Measurements from ENCODE around the gene UCN. TPM values are rescaled to one million over a fixed set of nuclear protein-coding genes. Genes with fewer than 3 reads are reported as not detected.
"Not testable (repeated sequence)": the region's sequence is repeated elsewhere in the genome, so short reads cannot be mapped to it uniquely, and the experiment has no call there.

Gene UCN
- total RNA-seq, 5 donors from 2014 or later (not counting 1 experiment from before 2014, with no cell fraction given): 1.8 to 7.8 (median 4.2) TPM

DNA sequence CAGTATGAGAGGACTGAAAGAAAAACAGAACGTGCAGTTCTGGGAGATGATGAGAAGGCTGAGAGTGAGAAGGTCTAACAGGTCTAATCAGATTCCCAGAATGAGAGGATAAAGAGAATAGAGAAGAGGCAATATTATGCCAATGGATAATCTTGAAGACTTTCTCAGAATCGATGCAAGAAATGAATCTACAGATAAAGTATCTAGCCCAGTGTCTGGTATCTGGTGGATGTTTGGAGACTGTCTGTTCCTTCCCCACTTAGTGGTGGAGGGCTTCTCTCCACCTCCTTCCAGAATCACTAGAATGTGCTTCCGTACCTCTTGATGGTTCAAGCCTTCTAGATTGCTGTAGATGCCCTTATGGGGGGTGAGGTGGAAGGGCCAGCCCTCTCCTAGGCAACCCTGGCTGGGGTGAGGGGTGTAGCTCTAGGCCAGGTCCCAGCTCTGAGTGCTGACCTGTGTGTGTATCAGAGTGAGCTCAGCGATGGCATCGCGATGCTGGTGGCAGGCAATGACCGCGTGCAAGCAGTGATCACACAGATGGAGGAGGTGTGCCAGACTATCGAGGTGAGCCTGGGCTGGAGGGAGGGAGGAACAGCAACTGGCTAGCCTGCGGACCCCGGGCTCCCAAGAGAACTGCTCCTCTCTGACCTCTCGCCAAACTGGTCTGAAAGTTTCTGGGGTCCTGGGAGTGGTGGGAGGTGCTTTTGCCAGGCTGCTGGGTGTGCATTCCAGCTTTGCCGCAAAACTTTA is 3.6 kb downstream of the UCN start:
- H3K27ac Mint-ChIP-seq: no peak overlapping the region
- CTCF ChIA-PET: interaction anchor here in 1 of 2 donors (0.6 to 1.1 kb wide), 3 partner anchors 189 to 341 kb away, joined by 3 read pairs; no protein-coding TSS in a partner anchor
- WGBS (ENCODE audit: insufficient coverage): 92% methylated on average over 9 of the region's 13 CpGs
- Histone ChIP-seq H3K4me3 (ENCODE audit: control insufficient read depth in 1 of 2, extremely low read depth in 1 of 2, low read length in 1 of 2) (no peak overlapping the region), H3K4me1 (ENCODE audit: control insufficient read depth in 1 of 2, extremely low read depth in 1 of 2, insufficient read depth in 2 of 2, low read length in 2 of 2) (peaks cover 0 to 22% of the 10 kb centered on the region in 2 experiments), H3K36me3 (ENCODE audit: control insufficient read depth in 2 of 2, extremely low read depth in 1 of 2, insufficient read depth in 1 of 2, low read length in 1 of 2) (peaks cover 0 to under 1% of the 10 kb centered on the region in 2 donors), H3K27ac (ENCODE audit: low read length) (no peak overlapping the region), H3K9me3 (no peaks in the 10 kb centered on the region), H3K27me3 (replicated peaks in 1 of 2; ENCODE audit: control insufficient read depth in 2 of 2, extremely low read depth in 1 of 2, insufficient read depth in 2 of 2, low read length in 1 of 2) (peaks cover 2 to 39% of the 10 kb centered on the region in 2 experiments)
- peaks cover 14 to 25% of the 10 kb centered on the region in 2 donors for H3K27me3 Mint-ChIP-seq
- H3K9me3 Mint-ChIP-seq: no peaks in the 10 kb centered on the region
- POLR2A ChIA-PET: no interaction called here
- peaks cover 5% of the 10 kb centered on the region for H3K36me3 Mint-ChIP-seq
- H3K4me1 Mint-ChIP-seq: peaks cover 6 to 15% (median 7%) of the 10 kb centered on the region in 3 donors
- no peak for ATAC-seq (replicated peaks in 1 of 4)
- no peak overlapping the region for H3K4me3 Mint-ChIP-seq
- DNase-seq: no peak

- H3K27ac Mint-ChIP-seq: peak overlapping the region in 1 of 2 donors; percentile 71
- DNase-seq: peak in 25 of 35 experiments; percentile 13 to 73 (median 28)
- H3K27me3 Mint-ChIP-seq: peaks cover 18 to 35% of the 10 kb centered on the region in 2 donors
- H3K4me1 Mint-ChIP-seq: peaks cover 6 to 13% (median 6%) of the 10 kb centered on the region in 3 donors
- peak overlapping the region; percentile 64 to 72 (median 68) for H3K4me3 Mint-ChIP-seq
- no peaks in the 10 kb centered on the region for H3K9me3 Mint-ChIP-seq
- peak; percentile 56 to 76 (median 60) for ATAC-seq (replicated peaks in 1 of 4)
- H3K4me1 ChIP-seq (ENCODE audit: control insufficient read depth in 1 of 2, extremely low read depth in 1 of 2, insufficient read depth in 2 of 2, low read length in 2 of 2): peaks cover 0 to 22% of the 10 kb centered on the region in 2 experiments
- H3K36me3 Mint-ChIP-seq: no peaks in the 10 kb centered on the region
- no peaks in the 10 kb centered on the region for H3K36me3 ChIP-seq (ENCODE audit: control insufficient read depth in 2 of 2, extremely low read depth in 1 of 2, insufficient read depth in 1 of 2, low read length in 1 of 2)
- CTCF ChIA-PET: interaction anchor here (0.6 to 2.1 kb wide), 29 partner anchors 8 to 1388 kb away, joined by 3 to 12 read pairs (median 3); partner anchors contain the start of genes ABHD1 (in 1 of the 2) and GTF3C2 (in 1 of the 2)
- peaks cover 2 to 42% of the 10 kb centered on the region in 2 experiments for H3K27me3 ChIP-seq (replicated peaks in 1 of 2; ENCODE audit: control insufficient read depth in 2 of 2, extremely low read depth in 1 of 2, insufficient read depth in 2 of 2, low read length in 1 of 2)
- POLR2A ChIA-PET: interaction anchor here (0.6 to 0.7 kb wide), 5 partner anchors 68 to 624 kb away, joined by 3 to 5 read pairs (median 3); no protein-coding TSS in a partner anchor
- peak overlapping the region; percentile 33 to 46 for H3K4me3 ChIP-seq (ENCODE audit: control insufficient read depth in 1 of 2, extremely low read depth in 1 of 2, low read length in 1 of 2)
- H3K9me3 ChIP-seq: no peaks in the 10 kb centered on the region
- WGBS (ENCODE audit: insufficient coverage): 38% methylated on average over 16 of the region's 25 CpGs
- H3K27ac ChIP-seq (ENCODE audit: low read length): no peak overlapping the region
Observed at GRCh38 chr2:27303093-27304025, 4.9 kb downstream of the UCN start.

GRCh38 chr2:27300606-27301005 is 7.6 kb downstream of the UCN start:
- ATAC-seq (replicated peaks in 1 of 4); H3K9me3 Mint-ChIP-seq; H3K36me3 Mint-ChIP-seq; CTCF ChIA-PET; DNase-seq; H3K27ac Mint-ChIP-seq; H3K27ac ChIP-seq (ENCODE audit: low read length); H3K4me1 ChIP-seq (ENCODE audit: control insufficient read depth in 1 of 2, extremely low read depth in 1 of 2, insufficient read depth in 2 of 2, low read length in 2 of 2); H3K4me3 ChIP-seq (ENCODE audit: control insufficient read depth in 1 of 2, extremely low read depth in 1 of 2, low read length in 1 of 2); H3K9me3 ChIP-seq; H3K36me3 ChIP-seq (ENCODE audit: control insufficient read depth in 2 of 2, extremely low read depth in 1 of 2, insufficient read depth in 1 of 2, low read length in 1 of 2); H3K4me1 Mint-ChIP-seq; H3K4me3 Mint-ChIP-seq: not testable (repeated sequence)
- no CpG with 5 or more reads among the region's 4 CpGs for WGBS (ENCODE audit: insufficient coverage)
- POLR2A ChIA-PET: interaction anchor here in 1 of 2 donors (0.5 to 0.6 kb wide), 2 partner anchors 31 to 269 kb away, joined by 3 to 7 read pairs; no protein-coding TSS in a partner anchor
- peaks cover 22 to 26% of the 10 kb centered on the region in 2 donors for H3K27me3 Mint-ChIP-seq
- H3K27me3 ChIP-seq (replicated peaks in 1 of 2; ENCODE audit: control insufficient read depth in 2 of 2, extremely low read depth in 1 of 2, insufficient read depth in 2 of 2, low read length in 1 of 2): peaks cover 0 to 24% of the 10 kb centered on the region in 2 experiments

- Mint-ChIP-seq H3K4me1 (peaks cover 3 to 6% (median 4%) of the 10 kb centered on the region in 3 donors), H3K27me3 (peaks cover 11 to 14% of the 10 kb centered on the region in 2 donors), H3K36me3 (no peaks in the 10 kb centered on the region), H3K9me3 (no peaks in the 10 kb centered on the region), H3K27ac (no peak overlapping the region), H3K4me3 (no peak overlapping the region)
- Histone ChIP-seq H3K27ac (ENCODE audit: low read length) (no peak overlapping the region), H3K36me3 (ENCODE audit: control insufficient read depth in 2 of 2, extremely low read depth in 1 of 2, insufficient read depth in 1 of 2, low read length in 1 of 2) (no peaks in the 10 kb centered on the region), H3K4me3 (ENCODE audit: control insufficient read depth in 1 of 2, extremely low read depth in 1 of 2, low read length in 1 of 2) (no peak overlapping the region), H3K4me1 (ENCODE audit: control insufficient read depth in 1 of 2, extremely low read depth in 1 of 2, insufficient read depth in 2 of 2, low read length in 2 of 2) (peaks cover 0 to 6% of the 10 kb centered on the region in 2 experiments), H3K27me3 (replicated peaks in 1 of 2; ENCODE audit: control insufficient read depth in 2 of 2, extremely low read depth in 1 of 2, insufficient read depth in 2 of 2, low read length in 1 of 2) (peaks cover 0 to 18% of the 10 kb centered on the region in 2 experiments), H3K9me3 (no peaks in the 10 kb centered on the region)
- POLR2A ChIA-PET: no interaction called here
- CTCF ChIA-PET: interaction anchor here in 1 of 2 donors (0.7 kb wide), 1 partner anchor 300 kb away, joined by 6 read pairs; no protein-coding TSS in a partner anchor
- 84% methylated on average over 14 of the region's 18 CpGs for WGBS (ENCODE audit: insufficient coverage)
- DNase-seq (no peak), ATAC-seq (replicated peaks in 1 of 4) (no peak)
Observed at GRCh38 chr2:27298391-27299080, 9.7 kb downstream of the UCN start.

GRCh38 chr2:27297195-27297594 is 11.1 kb downstream of the UCN start:
- ChIA-PET POLR2A (no interaction called here), CTCF (no interaction called here)
- H3K27me3 ChIP-seq (replicated peaks in 1 of 2; ENCODE audit: control insufficient read depth in 2 of 2, extremely low read depth in 1 of 2, insufficient read depth in 2 of 2, low read length in 1 of 2): peaks cover 0 to 19% of the 10 kb centered on the region in 2 experiments
- DNase-seq: no peak
- no peaks in the 10 kb centered on the region for H3K36me3 ChIP-seq (ENCODE audit: control insufficient read depth in 2 of 2, extremely low read depth in 1 of 2, insufficient read depth in 1 of 2, low read length in 1 of 2)
- H3K27ac ChIP-seq (ENCODE audit: low read length): no peak overlapping the region
- no peak overlapping the region for H3K4me3 ChIP-seq (ENCODE audit: control insufficient read depth in 1 of 2, extremely low read depth in 1 of 2, low read length in 1 of 2)
- H3K27ac Mint-ChIP-seq: no peak overlapping the region
- H3K4me3 Mint-ChIP-seq: no peak overlapping the region
- no CpG with 5 or more reads among the region's 3 CpGs for WGBS (ENCODE audit: insufficient coverage)
- H3K36me3 Mint-ChIP-seq: no peaks in the 10 kb centered on the region
- no peaks in the 10 kb centered on the region for H3K4me1 ChIP-seq (ENCODE audit: control insufficient read depth in 1 of 2, extremely low read depth in 1 of 2, insufficient read depth in 2 of 2, low read length in 2 of 2)
- no peaks in the 10 kb centered on the region for H3K9me3 ChIP-seq
- ATAC-seq (replicated peaks in 1 of 4): no peak
- no peaks in the 10 kb centered on the region for H3K9me3 Mint-ChIP-seq
- no peaks in the 10 kb centered on the region for H3K4me1 Mint-ChIP-seq
- H3K27me3 Mint-ChIP-seq: peaks cover 11 to 18% of the 10 kb centered on the region in 2 donors
